RKO (cell line): ENCODE results near the gene OBP2B.
"Not testable (repeated sequence)": the region's sequence is repeated elsewhere in the genome, so short reads cannot be mapped to it uniquely, and the experiment has no call there.

Source experiments
- DNase-seq: peaks from one replicate; pipeline ENCODE4 v3.0.0-alpha.2; 2016; ENCODE audit warnings: low spot score

Gene OBP2B

GRCh38 chr9:133221177-133221809 is 12.2 kb upstream of the OBP2B start:
- no peak for DNase-seq

GRCh38 chr9:133218049-133218975 is 9.3 kb upstream of the OBP2B start:
- DNase-seq = not testable (repeated sequence)

GRCh38 chr9:133217333-133217988 is 8.4 kb upstream of the OBP2B start:
- not testable (repeated sequence) for DNase-seq

- DNase-seq = not testable (repeated sequence)
Observed at GRCh38 chr9:133214276-133214675, 5.2 kb upstream of the OBP2B start.

GRCh38 chr9:133210609-133211008 is 1.6 kb upstream of the OBP2B start:
- DNase-seq = no peak

DNA sequence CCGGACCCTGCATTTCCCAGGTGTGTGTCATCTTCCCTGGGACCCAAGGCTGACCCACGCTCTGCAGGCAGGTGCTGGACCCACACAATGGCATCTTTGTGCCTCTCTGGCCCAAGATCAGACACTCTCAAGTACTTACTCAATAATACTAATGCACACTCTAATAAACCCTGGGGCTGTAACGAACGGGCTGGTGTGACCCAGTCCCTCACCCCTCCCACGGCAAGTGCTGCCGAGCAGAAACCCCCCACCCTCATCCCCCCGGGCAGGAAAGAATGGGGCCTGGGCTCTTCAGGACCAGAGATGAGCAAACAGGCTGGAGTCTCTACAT is 1.1 kb upstream of the OBP2B start:
- no peak for DNase-seq

DNA sequence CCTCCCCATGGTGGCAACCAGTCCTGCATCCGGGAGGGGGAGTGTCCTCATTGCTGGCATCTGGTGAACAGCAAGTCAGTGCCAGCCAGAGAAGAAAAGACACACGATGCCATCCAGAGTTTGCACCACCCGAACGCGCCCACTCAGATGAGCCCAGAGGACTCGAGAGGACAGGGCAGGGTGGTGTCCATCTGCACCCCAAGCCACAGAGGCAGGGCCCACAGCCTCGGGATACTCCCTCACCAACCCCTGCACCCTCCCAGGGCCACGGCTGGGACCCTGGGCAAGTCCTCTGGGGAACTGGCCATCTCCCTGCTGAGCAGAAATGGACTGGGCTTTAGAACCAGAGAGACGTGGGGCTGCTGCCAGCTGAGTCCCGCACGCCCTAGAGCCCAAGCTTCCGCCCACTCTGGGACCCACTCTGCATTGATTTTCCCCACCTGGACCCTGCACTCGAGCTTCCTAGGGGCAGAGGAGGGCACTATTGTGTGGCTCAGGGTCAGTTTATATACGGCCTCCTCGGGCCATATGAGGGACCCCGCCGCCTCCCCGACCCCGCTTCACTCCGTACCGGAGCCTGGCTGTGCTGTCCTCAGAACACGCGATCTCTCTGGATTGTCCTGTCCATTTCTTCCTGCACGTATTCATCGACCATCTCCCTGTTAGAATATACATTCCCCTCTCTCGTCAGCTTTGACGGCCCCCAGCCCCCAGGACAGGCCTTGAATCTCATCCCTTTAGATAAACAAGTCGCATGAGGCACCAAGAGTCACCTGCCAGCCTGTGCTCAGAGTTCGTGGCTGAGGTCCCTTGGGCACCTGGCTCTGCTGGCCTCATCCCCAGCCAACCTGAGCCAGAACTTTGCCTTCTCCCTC is 514 bp upstream of the OBP2B start:
- not testable (repeated sequence) for DNase-seq

DNA sequence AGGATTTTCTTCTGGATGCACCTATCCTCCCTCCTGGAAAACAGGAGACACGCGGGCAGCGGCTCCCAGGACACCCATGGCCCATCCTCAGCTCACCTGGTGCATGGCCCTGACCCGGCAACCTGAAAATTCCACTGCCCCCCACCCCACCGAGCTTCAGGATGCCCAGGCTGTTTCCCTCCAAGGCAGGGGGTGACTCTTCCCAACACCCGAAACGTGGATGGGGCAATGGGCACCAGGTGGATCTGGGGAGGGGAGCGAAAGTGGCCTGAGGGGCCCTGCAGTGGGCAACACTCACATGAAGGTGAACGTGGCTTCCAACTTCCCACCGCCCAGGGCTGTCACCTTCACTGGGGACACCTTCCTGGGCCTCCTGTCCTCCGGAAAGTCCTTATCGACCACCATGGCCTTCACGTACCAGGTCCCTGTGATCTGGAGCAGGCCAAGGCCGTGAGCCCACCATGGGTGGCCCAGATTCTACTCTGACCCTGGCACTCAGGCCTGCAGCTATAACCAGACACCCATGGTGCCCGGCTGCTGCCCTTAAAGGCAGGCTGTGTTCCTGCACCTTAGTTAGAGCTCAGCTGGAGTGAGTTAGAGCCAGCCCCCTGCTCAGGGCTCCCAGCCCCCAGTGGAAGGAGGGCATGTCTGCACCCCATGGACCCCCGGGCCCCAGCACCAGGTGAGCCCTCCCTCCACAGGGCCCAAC is 725 bp downstream of the OBP2B start:
- DNase-seq = not testable (repeated sequence)

DNA sequence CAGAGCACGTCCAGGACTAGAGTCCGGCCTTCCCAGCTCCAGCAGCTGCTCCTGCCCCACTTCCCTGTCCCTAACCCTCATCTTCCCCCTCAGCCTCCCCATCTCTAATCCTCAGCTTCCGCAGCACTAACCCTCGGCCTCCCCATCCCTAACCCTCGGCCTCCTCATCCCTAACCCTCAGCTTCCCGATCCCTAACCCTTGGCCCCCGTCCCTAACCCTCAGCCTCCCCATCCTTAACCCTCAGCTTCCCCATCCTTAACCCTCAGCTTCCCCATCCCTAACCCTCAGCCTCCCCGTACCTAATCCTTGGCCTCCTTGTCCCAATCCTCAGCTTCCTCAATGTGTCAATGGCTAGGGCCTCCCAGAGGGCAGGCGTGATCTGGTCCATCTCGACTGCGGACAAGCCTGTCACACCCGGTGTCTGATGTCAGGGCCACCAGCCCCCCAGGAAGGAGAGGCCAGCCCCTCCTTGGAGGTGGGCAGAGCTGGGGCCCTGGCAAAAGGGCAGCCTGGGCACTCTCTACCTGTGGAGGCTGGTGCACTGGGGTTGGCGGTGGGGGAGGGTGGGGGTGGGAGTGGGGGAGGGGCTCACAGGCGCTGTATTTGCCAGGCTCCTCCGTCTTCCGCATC is 1.4 kb downstream of the OBP2B start:
- DNase-seq = no peak

DNA sequence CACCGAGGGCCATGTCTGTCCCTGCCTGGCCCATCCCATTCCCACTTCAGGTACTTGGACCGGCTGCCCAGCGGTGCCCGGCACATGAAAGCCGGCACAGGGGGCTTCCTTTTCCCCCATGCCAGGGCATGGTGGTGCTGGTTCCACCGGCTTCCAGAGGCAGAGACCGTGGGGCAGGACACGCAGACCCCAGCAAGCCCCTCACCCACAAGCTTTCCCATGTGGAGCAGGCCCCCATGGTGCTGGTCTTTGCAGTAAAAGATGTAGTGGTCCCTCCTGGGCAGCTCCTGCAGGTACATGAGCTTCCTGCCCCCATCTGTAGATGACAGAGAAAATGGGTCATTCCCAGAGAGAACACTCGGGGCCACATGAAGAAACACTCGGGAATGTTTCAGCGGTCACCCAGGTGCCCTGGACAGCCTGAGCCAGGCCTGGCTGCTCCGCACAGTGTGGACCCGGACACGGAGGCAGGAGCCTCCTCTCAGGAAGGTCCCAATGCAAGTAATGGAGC is 2.0 kb downstream of the OBP2B start:
- no peak for DNase-seq

DNA sequence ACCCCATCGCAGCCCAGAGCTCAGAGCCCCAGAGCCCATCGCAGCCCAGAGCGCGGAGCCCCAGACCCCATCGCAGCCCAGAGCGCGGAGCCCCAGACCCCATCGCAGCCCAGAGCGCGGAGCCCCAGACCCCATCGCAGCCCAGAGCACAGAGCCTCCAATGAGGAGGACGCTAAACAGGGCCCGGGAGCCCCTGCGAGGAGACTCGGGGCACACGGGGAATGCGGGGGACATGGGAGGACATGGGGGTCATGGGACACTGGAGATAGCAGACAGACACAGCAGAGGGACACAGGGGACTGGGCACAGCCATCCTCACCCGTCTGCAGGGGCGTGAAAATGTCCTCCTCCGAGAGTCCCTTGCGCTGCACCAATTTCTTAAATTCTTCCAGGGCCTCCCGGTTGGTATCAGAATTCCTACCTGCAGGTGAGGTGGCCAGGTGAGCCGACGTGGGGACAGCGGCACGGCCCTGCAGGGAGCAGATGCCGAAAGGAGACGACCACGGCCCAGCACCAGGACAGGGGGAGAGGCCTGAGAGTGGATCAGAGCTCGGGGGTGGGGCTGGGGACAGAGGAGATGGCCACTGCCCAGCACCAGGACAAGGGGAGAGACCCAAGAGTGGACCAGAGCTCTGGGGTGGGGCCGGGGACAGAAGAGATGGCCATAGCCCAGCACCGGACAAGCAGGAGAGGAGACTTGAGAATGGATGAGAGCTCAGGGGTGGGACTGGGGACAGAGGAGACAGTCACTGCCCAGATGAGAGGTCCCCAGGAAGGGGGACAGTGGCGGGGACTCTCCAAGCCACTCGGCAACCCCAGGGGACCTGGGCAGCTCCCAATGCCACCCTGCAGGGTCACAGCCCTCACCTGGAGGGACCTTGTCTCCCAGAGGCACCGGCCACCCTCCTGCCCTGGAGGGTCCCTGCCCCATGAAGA is 2.8 kb downstream of the OBP2B start:
- DNase-seq = no peak

- DNase-seq = not testable (repeated sequence)
Observed at GRCh38 chr9:133205481-133205887, 3.6 kb downstream of the OBP2B start.

GRCh38 chr9:133204993-133205336 is 4.1 kb downstream of the OBP2B start:
- no peak for DNase-seq

GRCh38 chr9:133204335-133204992 is 4.6 kb downstream of the OBP2B start:
- DNase-seq = no peak

DNA sequence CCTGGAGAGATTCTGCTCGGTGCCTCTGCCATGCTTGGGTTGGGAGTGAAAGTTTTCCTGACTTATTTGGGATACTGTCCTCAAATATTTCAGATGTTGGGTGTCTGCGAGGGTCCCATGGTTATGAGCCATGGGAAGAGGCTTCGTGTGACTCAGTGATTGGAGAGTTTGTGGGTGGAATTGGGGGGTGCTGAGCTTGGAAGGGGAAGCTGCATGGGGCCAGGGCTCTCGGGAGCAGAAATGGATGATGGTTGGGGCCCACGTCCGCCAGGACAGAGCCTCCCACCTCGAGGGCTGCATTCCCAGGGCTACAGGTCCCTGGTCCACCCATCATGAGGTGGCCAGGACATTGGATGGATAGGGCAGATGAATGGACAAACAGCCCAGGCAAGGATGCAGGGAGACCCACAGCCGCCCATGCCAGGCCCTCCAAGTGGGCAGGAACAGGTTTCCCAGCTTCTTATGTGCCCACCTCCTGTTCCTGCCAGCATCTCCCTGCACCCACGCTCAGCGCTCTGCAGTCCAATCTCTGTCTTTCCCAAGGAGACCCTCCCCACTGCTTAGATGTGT is 5.5 kb downstream of the OBP2B start:
- no peak for DNase-seq

DNA sequence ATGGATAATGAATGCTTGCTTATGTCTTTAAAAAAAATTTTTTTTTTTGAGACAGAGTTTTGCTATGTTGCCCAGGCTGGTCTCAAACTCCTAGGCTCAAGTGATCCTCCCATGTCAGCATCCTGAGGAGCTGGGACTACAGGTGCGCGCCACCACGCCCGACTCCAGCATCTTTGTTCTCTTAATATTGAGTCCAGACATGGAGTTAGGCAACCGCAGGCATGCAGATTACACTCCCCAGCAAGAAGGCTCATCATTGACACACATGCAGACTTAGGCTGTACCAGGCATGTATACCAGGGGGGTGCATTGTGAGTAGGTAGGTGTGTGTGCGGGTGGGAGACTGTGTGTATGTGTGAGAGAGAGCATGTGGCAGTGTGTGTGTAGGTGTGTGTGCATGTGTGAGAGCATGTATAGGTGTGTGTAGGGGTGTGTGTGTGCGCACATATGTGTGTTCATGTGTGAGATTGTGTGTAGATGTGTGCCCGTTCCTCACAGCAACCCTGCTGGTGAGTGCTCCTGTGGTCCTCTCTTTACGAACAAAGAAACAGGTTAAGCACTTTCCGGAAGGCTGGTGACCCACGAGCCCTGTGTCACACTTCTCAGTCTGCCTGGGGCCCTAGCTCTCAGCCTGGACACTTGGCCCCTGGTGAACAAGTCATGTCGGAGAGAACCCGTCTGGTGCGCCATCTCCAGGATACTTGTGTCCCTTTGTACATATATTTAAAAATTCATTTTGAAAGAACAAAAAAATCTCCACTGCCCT is 6.2 kb downstream of the OBP2B start:
- DNase-seq = no peak

DNA sequence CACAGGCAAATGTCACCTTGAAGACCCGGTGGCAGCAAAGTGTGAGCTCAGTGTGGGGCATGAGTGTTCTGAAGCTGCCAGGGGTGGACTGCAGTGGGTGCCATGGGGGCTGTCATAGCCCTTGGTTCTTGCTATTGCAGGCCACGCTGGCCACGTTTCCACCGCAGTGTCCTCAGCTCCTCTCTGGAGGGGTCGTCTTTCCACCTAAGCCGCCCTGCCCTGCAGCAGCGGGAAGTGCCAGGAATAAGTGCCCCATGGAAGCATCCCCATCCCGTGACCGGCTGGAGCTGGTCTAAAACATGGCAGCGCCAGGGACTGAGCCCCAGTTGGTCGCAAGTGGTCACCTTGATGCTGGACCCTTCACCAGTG is 6.9 kb downstream of the OBP2B start:
- no peak for DNase-seq
